Astrocyte of the hippocampus (primary cell): ENCODE measurements around the gene TRIM44.
A peak's percentile ranks its signal among the peaks of the same experiment; 100 is the strongest.
"Not testable (repeated sequence)": the region's sequence is repeated elsewhere in the genome, so short reads cannot be mapped to it uniquely, and the experiment has no call there.

Experiments used
- DNase-seq: peaks from one replicate; pipeline ENCODE4 v3.0.0; 2011; ENCODE audit warnings: low read depth, low spot score

The TRIM44 gene

DNA sequence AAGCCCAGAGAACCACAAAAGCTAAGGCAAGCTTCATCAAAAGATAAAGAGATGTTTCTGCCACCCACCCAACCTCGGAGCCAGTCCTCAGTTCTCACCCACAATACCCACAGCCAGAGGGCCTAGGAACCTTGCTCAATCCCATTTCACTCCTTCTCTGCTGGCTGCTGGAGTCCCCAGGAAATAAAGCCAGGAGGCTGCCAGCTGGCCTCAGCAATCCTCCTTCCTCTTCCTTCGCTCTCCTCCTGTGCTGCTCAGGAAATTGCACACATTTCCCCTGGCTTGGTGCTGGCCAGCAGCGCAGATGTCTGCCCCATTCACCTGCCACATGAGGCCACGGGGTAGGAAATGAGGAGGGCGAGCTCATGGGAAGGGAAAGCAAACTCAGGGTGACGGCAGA is 189.5 kb downstream of the TRIM44 start:
- no peak for DNase-seq

DNA sequence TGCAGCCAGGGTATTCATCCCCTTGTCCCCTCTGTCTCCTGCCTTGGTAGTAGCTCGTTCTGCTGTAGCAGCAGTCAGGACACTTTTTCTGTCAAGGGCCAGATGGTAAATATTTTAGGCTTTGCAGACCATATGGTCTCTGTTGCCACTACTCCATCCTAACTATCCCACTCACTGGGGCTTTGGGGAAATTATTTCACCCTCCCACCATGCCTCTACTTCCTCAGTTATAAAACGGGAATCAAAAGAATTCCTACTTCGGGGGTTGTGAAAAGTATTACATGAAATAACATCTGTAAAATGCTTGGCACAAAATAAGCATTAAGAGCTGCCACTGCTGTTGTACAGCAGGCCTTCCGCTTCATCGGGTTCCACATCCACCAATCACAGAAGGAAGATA is 191.4 kb downstream of the TRIM44 start:
- DNase-seq, result no peak

DNA sequence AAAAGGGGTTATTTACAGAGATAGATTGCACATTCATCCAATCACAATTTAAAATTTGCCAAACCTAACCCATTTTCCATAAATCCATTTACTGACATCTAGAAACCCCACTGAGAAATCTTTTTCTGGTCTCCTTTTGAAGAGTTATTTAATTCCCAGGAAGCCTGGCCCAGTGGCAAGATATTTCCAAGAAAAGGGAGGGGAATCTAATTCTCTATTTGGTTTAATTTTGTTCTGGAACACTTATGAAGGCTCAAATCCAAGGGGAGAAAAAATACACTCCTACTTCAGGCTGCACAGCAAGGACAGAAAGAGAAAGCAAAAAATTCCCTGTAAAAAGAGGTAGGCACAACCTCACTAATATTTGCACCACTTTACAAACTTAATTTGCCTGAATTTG is 193.1 kb downstream of the TRIM44 start:
- no peak for DNase-seq

DNA sequence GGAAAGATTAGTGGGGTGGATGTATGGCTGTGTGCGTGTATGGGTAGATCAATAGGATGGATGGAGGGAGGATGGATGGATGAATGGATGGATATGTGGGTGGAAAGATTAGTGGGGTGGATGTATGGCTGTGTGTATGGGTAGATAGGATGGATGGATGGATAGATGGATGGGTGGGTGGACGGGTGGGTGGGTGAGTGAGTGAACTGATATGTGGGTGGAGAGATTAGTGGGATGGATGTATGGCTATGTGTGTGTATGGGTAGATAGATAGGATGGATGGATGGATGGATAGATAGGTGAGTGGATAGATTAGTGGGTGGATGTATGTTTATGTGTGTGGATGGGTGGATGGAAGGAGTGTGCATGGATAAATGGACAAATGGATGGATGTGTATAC is 193.7 kb downstream of the TRIM44 start:
- no peak for DNase-seq

DNA sequence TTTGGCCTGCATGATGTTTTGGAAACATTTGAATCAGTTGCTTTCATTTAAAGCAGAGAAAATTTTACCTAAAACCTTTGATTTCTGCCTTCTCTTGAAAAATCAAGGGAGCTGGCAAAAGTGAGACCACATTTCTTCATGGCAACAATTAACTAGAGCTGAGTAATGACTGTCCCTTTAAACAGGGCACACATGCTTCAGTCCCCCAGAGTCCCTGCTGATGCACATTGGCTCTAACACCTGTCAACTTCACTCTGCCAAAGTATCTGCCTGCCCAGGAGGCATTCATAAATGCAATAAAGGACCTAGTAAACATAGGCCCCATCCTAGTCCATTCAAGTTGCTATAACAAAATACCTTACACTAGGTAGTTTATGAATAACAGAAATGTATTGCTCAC is 194.2 kb downstream of the TRIM44 start:
- no peak for DNase-seq

DNA sequence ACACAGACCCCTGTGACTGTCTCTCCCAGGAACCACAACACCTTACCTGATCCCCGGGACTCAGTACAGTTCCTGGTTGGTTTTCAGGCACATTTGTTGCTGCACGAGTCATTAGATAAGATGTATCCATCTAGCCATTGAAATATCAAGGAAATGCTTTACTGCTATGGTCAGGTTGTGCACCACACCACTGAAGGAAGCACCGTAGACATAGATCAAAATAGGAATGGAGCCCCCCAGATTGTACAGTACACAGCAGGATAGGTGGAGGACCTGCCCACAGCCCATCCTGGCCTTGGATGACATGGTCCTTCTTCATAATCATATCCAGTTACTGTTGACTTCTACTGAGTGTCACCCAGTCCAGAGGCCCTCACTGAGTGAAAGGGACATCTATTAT is 195.3 kb downstream of the TRIM44 start:
- no peak for DNase-seq

DNA sequence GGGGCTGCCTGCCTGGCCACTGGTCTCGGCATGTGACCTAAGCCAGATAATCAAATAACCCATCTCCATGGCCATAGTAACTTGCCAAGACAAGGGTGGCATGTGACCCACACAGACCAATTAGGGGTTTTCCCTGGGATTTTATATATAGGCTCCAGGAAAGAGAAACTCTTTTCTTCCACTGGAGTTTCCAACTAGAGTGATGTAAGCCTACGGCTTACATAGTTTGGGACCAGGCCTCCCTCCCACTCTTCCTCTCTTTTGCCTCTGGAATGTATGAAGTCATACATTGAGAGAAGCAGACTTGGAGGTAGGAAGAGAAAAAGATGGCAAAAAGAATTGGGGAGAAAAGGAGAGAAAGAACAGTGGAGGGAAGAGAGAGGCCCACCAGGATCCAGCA is 196.7 kb downstream of the TRIM44 start:
- peak; percentile 5 for DNase-seq

DNA sequence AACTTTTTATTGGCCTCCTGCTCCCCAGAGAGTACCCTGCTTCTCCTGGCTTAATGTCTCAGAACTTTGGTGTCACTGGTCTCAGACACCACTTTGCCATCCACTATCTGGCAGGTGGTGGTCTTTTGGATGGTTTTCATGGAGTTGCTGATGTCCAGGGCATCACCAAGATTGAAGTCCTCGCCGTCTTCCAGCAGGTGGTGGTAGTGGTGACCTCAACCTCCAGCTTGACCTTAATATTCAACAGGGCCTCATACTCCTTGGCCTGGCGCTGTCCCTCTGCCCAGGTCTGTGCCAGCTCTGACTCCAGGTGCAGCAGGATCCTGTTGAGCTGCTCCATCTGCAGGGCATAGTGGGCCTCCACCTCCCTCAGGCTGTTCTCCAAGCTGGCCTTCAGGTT is 197.6 kb downstream of the TRIM44 start:
- DNase-seq, result not testable (repeated sequence)

DNA sequence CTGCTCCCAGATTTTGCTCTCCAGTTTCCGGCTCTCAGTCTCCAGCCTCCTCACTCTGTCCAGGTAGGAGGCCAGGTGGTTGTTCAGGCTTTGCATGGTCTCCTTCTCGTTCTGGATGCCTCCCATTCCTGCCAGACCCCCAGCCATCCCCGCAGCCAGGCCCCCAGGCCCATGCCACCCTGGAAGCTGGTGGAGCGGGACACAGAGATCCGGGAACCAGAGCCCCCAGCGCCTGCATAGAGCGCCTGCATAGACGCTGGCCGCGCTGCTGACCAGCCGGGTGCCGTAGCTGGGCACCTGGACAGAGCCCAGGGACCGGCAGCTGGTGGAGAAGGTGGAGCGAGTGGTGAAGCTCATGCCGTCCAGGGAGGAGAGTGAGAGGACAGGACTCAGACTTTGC is 198.6 kb downstream of the TRIM44 start:
- no peak for DNase-seq

DNA sequence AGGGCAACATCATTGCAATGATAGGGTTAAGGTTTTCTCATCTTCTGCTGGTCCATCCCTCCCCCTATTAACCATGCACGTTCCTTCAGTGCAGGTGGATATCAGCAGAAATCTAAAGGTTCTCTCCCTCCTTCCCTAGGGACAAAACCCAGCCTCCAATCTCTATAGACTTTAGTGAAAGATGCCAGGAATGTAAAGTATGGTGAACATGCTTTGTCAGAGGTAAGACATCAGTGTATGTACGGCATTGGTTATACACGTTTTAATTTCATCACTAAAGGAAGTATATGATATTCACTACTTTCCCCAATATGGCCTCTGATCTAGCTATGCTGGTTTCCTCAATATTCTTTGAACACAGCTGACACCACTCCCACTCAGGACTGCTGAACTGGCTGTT is 200.1 kb downstream of the TRIM44 start:
- no peak for DNase-seq

DNA sequence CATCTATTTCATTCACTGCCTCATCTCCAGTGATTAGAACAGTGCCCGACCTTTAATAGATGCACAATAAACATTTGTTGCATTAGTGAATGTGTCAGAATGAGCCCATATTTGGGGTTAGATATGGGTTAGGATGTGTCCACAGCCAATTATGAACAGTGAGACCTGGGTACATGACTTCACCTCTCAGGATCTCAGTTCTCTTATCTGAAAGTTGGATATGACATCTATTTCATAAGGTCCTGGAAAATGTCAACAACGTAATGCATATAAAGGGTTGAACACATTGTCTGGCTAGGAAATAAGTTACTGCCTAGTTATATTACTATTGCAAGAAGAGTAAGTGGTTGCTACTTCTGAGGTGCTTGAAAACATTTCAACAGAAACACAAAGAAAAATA is 201.6 kb downstream of the TRIM44 start:
- DNase-seq, result no peak

DNA sequence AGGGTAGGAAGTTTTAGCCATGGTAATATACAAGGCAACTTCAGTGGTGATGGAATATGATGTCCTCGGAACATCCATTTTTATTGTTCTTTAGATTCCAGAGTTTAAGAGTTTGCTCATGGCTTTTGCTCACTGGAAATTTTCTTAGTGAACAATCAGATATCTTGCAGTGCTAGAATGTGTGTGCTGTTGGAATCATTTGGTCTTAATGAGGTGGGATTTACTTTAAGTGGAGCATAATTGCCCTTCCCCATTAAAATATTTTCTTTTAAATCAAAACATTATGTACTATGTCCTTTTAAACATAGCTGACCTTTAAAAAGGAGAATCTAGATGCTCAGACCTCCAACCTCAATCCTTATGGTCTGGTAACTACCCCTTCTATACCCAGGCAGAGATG is 204.0 kb downstream of the TRIM44 start:
- DNase-seq, result no peak
